Measurements from ENCODE around the gene RGS10.

DNA sequence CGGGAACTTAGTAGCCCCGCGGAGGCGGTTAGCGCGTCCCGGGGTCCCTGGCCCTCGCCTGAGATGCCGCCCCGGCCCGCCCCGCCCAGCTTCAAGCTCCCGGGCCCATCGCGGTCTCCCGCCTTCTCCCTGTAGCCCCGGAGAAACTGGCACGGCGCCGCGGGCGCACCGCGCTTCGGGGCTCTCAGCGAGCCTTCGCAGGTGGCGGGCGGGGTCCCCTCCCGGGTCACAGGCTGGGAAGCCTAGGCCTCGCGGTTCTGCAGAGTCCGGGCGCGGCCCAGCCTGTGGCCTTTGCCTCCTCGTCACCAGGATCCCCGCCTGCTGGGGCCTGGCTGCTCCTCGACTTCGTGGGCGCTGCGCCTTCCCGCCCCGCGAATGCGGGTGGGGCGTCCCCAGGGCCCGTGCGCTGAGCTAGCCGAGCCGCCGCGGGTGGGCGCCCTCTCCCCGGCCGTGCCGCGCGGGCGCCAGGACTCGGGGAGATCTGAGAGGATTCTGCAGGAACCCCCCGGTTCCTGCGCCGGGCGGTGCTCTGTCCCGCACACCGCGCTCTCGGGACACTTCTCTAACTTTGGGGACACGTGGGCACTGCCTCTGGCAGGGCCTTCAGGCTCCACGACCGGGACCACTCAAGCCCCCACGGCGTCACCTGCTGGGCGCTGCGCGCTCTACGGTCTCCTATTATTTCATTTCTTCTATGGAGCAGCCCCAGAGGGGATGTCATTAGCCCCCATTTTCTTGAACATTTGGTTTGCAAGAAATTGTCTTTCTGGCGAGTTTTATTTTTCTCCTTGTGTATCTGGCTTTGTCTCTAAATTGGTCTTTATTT lies 682 bp upstream of the RGS10 start:
- TF ChIP-seq, protein P1, sequence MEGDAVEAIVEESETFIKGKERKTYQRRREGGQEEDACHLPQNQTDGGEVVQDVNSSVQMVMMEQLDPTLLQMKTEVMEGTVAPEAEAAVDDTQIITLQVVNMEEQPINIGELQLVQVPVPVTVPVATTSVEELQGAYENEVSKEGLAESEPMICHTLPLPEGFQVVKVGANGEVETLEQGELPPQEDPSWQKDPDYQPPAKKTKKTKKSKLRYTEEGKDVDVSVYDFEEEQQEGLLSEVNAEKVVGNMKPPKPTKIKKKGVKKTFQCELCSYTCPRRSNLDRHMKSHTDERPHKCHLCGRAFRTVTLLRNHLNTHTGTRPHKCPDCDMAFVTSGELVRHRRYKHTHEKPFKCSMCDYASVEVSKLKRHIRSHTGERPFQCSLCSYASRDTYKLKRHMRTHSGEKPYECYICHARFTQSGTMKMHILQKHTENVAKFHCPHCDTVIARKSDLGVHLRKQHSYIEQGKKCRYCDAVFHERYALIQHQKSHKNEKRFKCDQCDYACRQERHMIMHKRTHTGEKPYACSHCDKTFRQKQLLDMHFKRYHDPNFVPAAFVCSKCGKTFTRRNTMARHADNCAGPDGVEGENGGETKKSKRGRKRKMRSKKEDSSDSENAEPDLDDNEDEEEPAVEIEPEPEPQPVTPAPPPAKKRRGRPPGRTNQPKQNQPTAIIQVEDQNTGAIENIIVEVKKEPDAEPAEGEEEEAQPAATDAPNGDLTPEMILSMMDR (IDR thresholded peaks at IDR 0.05): peak in 1 of 2 donors; percentile 8
- no peak for TF ChIP-seq POLR2A (IDR thresholded peaks at IDR 0.05)
- TF ChIP-seq EP300 (IDR thresholded peaks at IDR 0.05): no peak
